Measurements from ENCODE around the gene PEAR1. TPM values are rescaled to one million over a fixed set of nuclear protein-coding genes. Genes with fewer than 3 reads are reported as not detected.

Gene PEAR1
- total RNA-seq, 1 donor from 2014 or later, result 1.8 TPM

- TF ChIP-seq CTCF (IDR thresholded peaks at IDR 0.05; ENCODE audit: insufficient read depth, low read length, severe bottlenecking), result peak; percentile 89
- FAIRE-seq (no peak), DNase-seq (ENCODE audit: low read depth) (peak; percentile 59)
- H3K36me3 ChIP-seq (ENCODE audit: control insufficient read depth, insufficient read depth, low read length), result no peaks in the 10 kb centered on the region
- peak overlapping the region; percentile 33 for H3K4me3 ChIP-seq (ENCODE audit: low read depth, low read length)
- H3K27me3 ChIP-seq (ENCODE audit: control insufficient read depth, insufficient read depth, low read length), result peaks cover 32% of the 10 kb centered on the region
These were observed 33.9 kb downstream of the PEAR1 start for GRCh38 chr1:156927215-156928042.

GRCh38 chr1:156928043-156928602 is 34.6 kb downstream of the PEAR1 start:
- DNase-seq (ENCODE audit: low read depth) (no peak), FAIRE-seq (no peak)
- H3K36me3 ChIP-seq (ENCODE audit: control insufficient read depth, insufficient read depth, low read length), result no peaks in the 10 kb centered on the region
- TF ChIP-seq CTCF (IDR thresholded peaks at IDR 0.05; ENCODE audit: insufficient read depth, low read length, severe bottlenecking), result no peak
- no peak overlapping the region for H3K4me3 ChIP-seq (ENCODE audit: low read depth, low read length)
- H3K27me3 ChIP-seq (ENCODE audit: control insufficient read depth, insufficient read depth, low read length), result peaks cover 25% of the 10 kb centered on the region

GRCh38 chr1:156929596-156930238 is 36.2 kb downstream of the PEAR1 start:
- Histone ChIP-seq H3K27me3 (ENCODE audit: control insufficient read depth, insufficient read depth, low read length) (peaks cover 9% of the 10 kb centered on the region), H3K36me3 (ENCODE audit: control insufficient read depth, insufficient read depth, low read length) (no peaks in the 10 kb centered on the region), H3K4me3 (ENCODE audit: low read depth, low read length) (no peak overlapping the region)
- DNase-seq (ENCODE audit: low read depth), result no peak
- no peak for FAIRE-seq
- TF ChIP-seq CTCF (IDR thresholded peaks at IDR 0.05; ENCODE audit: insufficient read depth, low read length, severe bottlenecking), result no peak

GRCh38 chr1:156930483-156930882 is 37.0 kb downstream of the PEAR1 start:
- no peak for TF ChIP-seq CTCF (IDR thresholded peaks at IDR 0.05; ENCODE audit: insufficient read depth, low read length, severe bottlenecking)
- FAIRE-seq (no peak), DNase-seq (ENCODE audit: low read depth) (no peak)
- no peak overlapping the region for H3K4me3 ChIP-seq (ENCODE audit: low read depth, low read length)
- H3K36me3 ChIP-seq (ENCODE audit: control insufficient read depth, insufficient read depth, low read length), result no peaks in the 10 kb centered on the region
- peaks cover 3% of the 10 kb centered on the region for H3K27me3 ChIP-seq (ENCODE audit: control insufficient read depth, insufficient read depth, low read length)

- FAIRE-seq, result peak; percentile 23
- no peak for TF ChIP-seq CTCF (IDR thresholded peaks at IDR 0.05; ENCODE audit: insufficient read depth, low read length, severe bottlenecking)
These were observed 37.9 kb downstream of the PEAR1 start for GRCh38 chr1:156931211-156931952.

More at GRCh38 chr1:156931211-156931952, 37.9 kb downstream of the PEAR1 start:
- Histone ChIP-seq H3K36me3 (ENCODE audit: control insufficient read depth, insufficient read depth, low read length) (peaks cover 2% of the 10 kb centered on the region), H3K27me3 (ENCODE audit: control insufficient read depth, insufficient read depth, low read length) (peaks cover 3% of the 10 kb centered on the region), H3K4me3 (ENCODE audit: low read depth, low read length) (no peak overlapping the region)
- no peak for DNase-seq (ENCODE audit: low read depth)

Measured in bronchial epithelial cell (primary cell).